Left cardiac atrium (tissue), 2 donors: Measurements from ENCODE around the gene HTR1B. TPM values are rescaled to one million over a fixed set of nuclear protein-coding genes. Genes with fewer than 3 reads are reported as not detected.

ENCODE experiments used
- total RNA-seq, 2 donors: library from RNA; stranded (reverse); fragmentation: NEBNext Ultra II Directional; extraction: Animal tissue kit (Norgen Biotek cat#: 25700); gene quantifications; one replicate each; pipeline ENCODE4 v1.2.1, GENCODE V29; 2021
- donor health status: DM: no; HTN: yes; CAD: no; lungs with severe emphysema.
- donor health status: DM: yes; HTN: yes; CAD: no.

The HTR1B gene
- total RNA-seq, 2 donors from 2014 or later: not detected

Other genes with a start within 250 kb of the HTR1B start
- under 1 TPM; 0.84 to 0.85 TPM for gene MEI4, start 189.5 kb upstream of the HTR1B start, total RNA-seq